SKM-1 treated with dmso at 0.1 percent for 144 hours (cell line): ENCODE measurements around the gene PRKCA.

ENCODE experiments used
- DNase-seq: peaks from one replicate; lab custom pipeline; 2025; ENCODE audit not compliant: unreplicated experiment; lab: John Stamatoyannopoulos, UW

The PRKCA gene

GRCh38 chr17:66506641-66507040 lies 204.2 kb downstream of the PRKCA start:
- DNase-seq = no peak

- DNase-seq = no peak
Observed at GRCh38 chr17:66507103-66507923, 204.9 kb downstream of the PRKCA start.

GRCh38 chr17:66507982-66508760 lies 205.8 kb downstream of the PRKCA start:
- DNase-seq = no peak

GRCh38 chr17:66508896-66509844 lies 206.8 kb downstream of the PRKCA start:
- no peak for DNase-seq

- DNase-seq = no peak
Observed at GRCh38 chr17:66509926-66510325, 207.5 kb downstream of the PRKCA start.

GRCh38 chr17:66511135-66511534 lies 208.7 kb downstream of the PRKCA start:
- DNase-seq = no peak

- DNase-seq = no peak
Observed at GRCh38 chr17:66514227-66514806, 211.9 kb downstream of the PRKCA start.

GRCh38 chr17:66515974-66516373 lies 213.6 kb downstream of the PRKCA start:
- no peak for DNase-seq

- DNase-seq = no peak
Observed at GRCh38 chr17:66517336-66518009, 215.1 kb downstream of the PRKCA start.

GRCh38 chr17:66518108-66518507 lies 215.7 kb downstream of the PRKCA start:
- DNase-seq = no peak

- no peak for DNase-seq
Observed at GRCh38 chr17:66518677-66519076, 216.3 kb downstream of the PRKCA start.

- DNase-seq = no peak
Observed at GRCh38 chr17:66519154-66519553, 216.7 kb downstream of the PRKCA start.

- DNase-seq = no peak
Observed at GRCh38 chr17:66520999-66521398, 218.6 kb downstream of the PRKCA start.

- DNase-seq = no peak
Observed at GRCh38 chr17:66522591-66523272, 220.3 kb downstream of the PRKCA start.

- DNase-seq = no peak
Observed at GRCh38 chr17:66523378-66524200, 221.2 kb downstream of the PRKCA start.

- DNase-seq = no peak
Observed at GRCh38 chr17:66524877-66525276, 222.5 kb downstream of the PRKCA start.

- no peak for DNase-seq
Observed at GRCh38 chr17:66525338-66525737, 222.9 kb downstream of the PRKCA start.

- no peak for DNase-seq
Observed at GRCh38 chr17:66526827-66527226, 224.4 kb downstream of the PRKCA start.

GRCh38 chr17:66527335-66527734 lies 224.9 kb downstream of the PRKCA start:
- no peak for DNase-seq
